Activated CD8-positive, alpha-beta memory T cell treated with anti-CD3 and anti-CD28 coated beads, Interleukin-2, amount 10 ng/mL, durations not matched to agents 7 days and 5 days (primary cell): ENCODE data around the gene OMP. TPM values are rescaled to one million over a fixed set of nuclear protein-coding genes. Genes with fewer than 3 reads are reported as not detected.

Source experiments
- ATAC-seq: fragments of 150-1000 bp; cut with Tn5 transposase; one replicate; pipeline ENCODE4 v1.10.0; 2021; ENCODE audit warnings: moderate library complexity
- CTCF ChIA-PET: fragments of 350-600 bp; sonication (Branson Sonifier 250); formaldehyde crosslinking; loops from one replicate; lab custom pipeline; 2021; ENCODE audit warnings: antibody characterized with exemption; lab: Charles Lee
- DNase-seq: peaks from one replicate; pipeline ENCODE4 v3.0.0-alpha.2; 2020
- H3K27ac Mint-ChIP-seq: one replicate; pipeline ENCODE4 v1.8.0; 2021; ENCODE audit warnings: mild to moderate bottlenecking, mixed read lengths
- H3K27me3 Mint-ChIP-seq: one replicate; pipeline ENCODE4 v1.8.0; 2021; ENCODE audit warnings: mixed read lengths
- H3K36me3 Mint-ChIP-seq: one replicate; pipeline ENCODE4 v1.8.0; 2021; ENCODE audit warnings: mild to moderate bottlenecking, mixed read lengths
- H3K4me1 Mint-ChIP-seq: one replicate; pipeline ENCODE4 v1.8.0; 2021; ENCODE audit warnings: mixed read lengths
- H3K4me3 Mint-ChIP-seq: one replicate; pipeline ENCODE4 v1.8.0; 2021; ENCODE audit warnings: mild to moderate bottlenecking, moderate library complexity, mixed read lengths
- H3K9me3 Mint-ChIP-seq: one replicate; pipeline ENCODE4 v1.8.0; 2022; ENCODE audit warnings: low read depth, mixed read lengths
- total RNA-seq, 2 experiments: library from RNA; stranded (reverse); gene quantifications; one replicate each; pipeline ENCODE4 v1.2.3, GENCODE V29; 2021

OMP gene
- total RNA-seq, 2 experiments from 2014 or later = not detected

- ATAC-seq = no peak
- H3K27ac Mint-ChIP-seq = no peak overlapping the region
- CTCF ChIA-PET = interaction anchor here (1.1 kb wide), 2 partner anchors 37 to 40 kb away, joined by 4 to 5 read pairs; no protein-coding TSS in a partner anchor
- no peaks in the 10 kb centered on the region for H3K36me3 Mint-ChIP-seq
- H3K9me3 Mint-ChIP-seq = no peaks in the 10 kb centered on the region
- DNase-seq = no peak
- H3K27me3 Mint-ChIP-seq = no peaks in the 10 kb centered on the region
- no peak overlapping the region for H3K4me3 Mint-ChIP-seq
- peaks cover 19% of the 10 kb centered on the region for H3K4me1 Mint-ChIP-seq
Measured at GRCh38 chr11:77084581-77085191, 18.0 kb upstream of the OMP start.

- H3K36me3 Mint-ChIP-seq = no peaks in the 10 kb centered on the region
- H3K27me3 Mint-ChIP-seq = no peaks in the 10 kb centered on the region
- DNase-seq (no peak), ATAC-seq (no peak)
- CTCF ChIA-PET = interaction anchor here (1.0 to 1.1 kb wide), 3 partner anchors 16 to 41 kb away, joined by 3 to 8 read pairs (median 4); no protein-coding TSS in a partner anchor
- H3K27ac Mint-ChIP-seq = no peak overlapping the region
- peaks cover 16% of the 10 kb centered on the region for H3K4me1 Mint-ChIP-seq
- H3K9me3 Mint-ChIP-seq = no peaks in the 10 kb centered on the region
- H3K4me3 Mint-ChIP-seq = no peak overlapping the region
Measured at GRCh38 chr11:77085652-77086051, 17.0 kb upstream of the OMP start.

GRCh38 chr11:77086521-77087472 lies 15.8 kb upstream of the OMP start:
- no peak overlapping the region for H3K27ac Mint-ChIP-seq
- H3K9me3 Mint-ChIP-seq = no peaks in the 10 kb centered on the region
- DNase-seq = no peak
- H3K4me1 Mint-ChIP-seq = peaks cover 21% of the 10 kb centered on the region
- no peak overlapping the region for H3K4me3 Mint-ChIP-seq
- no peaks in the 10 kb centered on the region for H3K27me3 Mint-ChIP-seq
- H3K36me3 Mint-ChIP-seq = no peaks in the 10 kb centered on the region
- no peak for ATAC-seq
- CTCF ChIA-PET = interaction anchor here (1.0 to 1.1 kb wide), 3 partner anchors 15 to 39 kb away, joined by 3 to 8 read pairs (median 5); no protein-coding TSS in a partner anchor

- Mint-ChIP-seq H3K36me3 (no peaks in the 10 kb centered on the region), H3K4me3 (no peak overlapping the region), H3K27ac (no peak overlapping the region), H3K4me1 (peaks cover 13% of the 10 kb centered on the region), H3K9me3 (no peaks in the 10 kb centered on the region), H3K27me3 (no peaks in the 10 kb centered on the region)
- CTCF ChIA-PET = interaction anchor here (1.1 to 4.2 kb wide), 2 partner anchors 40 to 43 kb away, joined by 5 to 30 read pairs; no protein-coding TSS in a partner anchor
- ATAC-seq (no peak), DNase-seq (no peak)
Measured at GRCh38 chr11:77087723-77088225, 14.9 kb upstream of the OMP start.

GRCh38 chr11:77088236-77089003 lies 14.2 kb upstream of the OMP start:
- DNase-seq (no peak), ATAC-seq (no peak)
- Mint-ChIP-seq H3K36me3 (no peaks in the 10 kb centered on the region), H3K27me3 (no peaks in the 10 kb centered on the region), H3K27ac (no peak overlapping the region), H3K4me3 (no peak overlapping the region), H3K9me3 (no peaks in the 10 kb centered on the region), H3K4me1 (peaks cover 8% of the 10 kb centered on the region)
- CTCF ChIA-PET = interaction anchor here (0.7 to 4.4 kb wide), 5 partner anchors 9 to 43 kb away, joined by 3 to 118 read pairs (median 29); no protein-coding TSS in a partner anchor

- H3K27ac Mint-ChIP-seq = no peak overlapping the region
- peaks cover 6% of the 10 kb centered on the region for H3K4me1 Mint-ChIP-seq
- H3K27me3 Mint-ChIP-seq = no peaks in the 10 kb centered on the region
- H3K9me3 Mint-ChIP-seq = no peaks in the 10 kb centered on the region
- DNase-seq (no peak), ATAC-seq (no peak)
- no peak overlapping the region for H3K4me3 Mint-ChIP-seq
- CTCF ChIA-PET = interaction anchor here (0.7 to 4.4 kb wide), 7 partner anchors 9 to 44 kb away, joined by 3 to 118 read pairs (median 17); no protein-coding TSS in a partner anchor
- no peaks in the 10 kb centered on the region for H3K36me3 Mint-ChIP-seq
Measured at GRCh38 chr11:77089004-77089545, 13.6 kb upstream of the OMP start.

GRCh38 chr11:77090046-77090372 lies 12.6 kb upstream of the OMP start:
- ATAC-seq (no peak), DNase-seq (no peak)
- H3K27ac Mint-ChIP-seq = no peak overlapping the region
- H3K4me3 Mint-ChIP-seq = no peak overlapping the region
- H3K36me3 Mint-ChIP-seq = no peaks in the 10 kb centered on the region
- no peaks in the 10 kb centered on the region for H3K9me3 Mint-ChIP-seq
- H3K4me1 Mint-ChIP-seq = peaks cover 6% of the 10 kb centered on the region
- no peaks in the 10 kb centered on the region for H3K27me3 Mint-ChIP-seq
- CTCF ChIA-PET = interaction anchor here (1.1 to 4.8 kb wide), 12 partner anchors 9 to 170 kb away, joined by 3 to 118 read pairs (median 16); partner anchors contain the start of gene CAPN5

GRCh38 chr11:77090373-77091111 lies 12.1 kb upstream of the OMP start:
- H3K4me1 Mint-ChIP-seq = peaks cover 6% of the 10 kb centered on the region
- H3K4me3 Mint-ChIP-seq = no peak overlapping the region
- no peaks in the 10 kb centered on the region for H3K27me3 Mint-ChIP-seq
- no peaks in the 10 kb centered on the region for H3K9me3 Mint-ChIP-seq
- no peaks in the 10 kb centered on the region for H3K36me3 Mint-ChIP-seq
- DNase-seq = no peak
- CTCF ChIA-PET = interaction anchor here (1.0 to 4.8 kb wide), 33 partner anchors 9 to 292 kb away, joined by 3 to 118 read pairs (median 7); partner anchors contain the start of genes CAPN5 and OMP
- peak; percentile 21 for ATAC-seq
- no peak overlapping the region for H3K27ac Mint-ChIP-seq

GRCh38 chr11:77091146-77091940 lies 11.3 kb upstream of the OMP start:
- Mint-ChIP-seq H3K4me1 (peaks cover 6% of the 10 kb centered on the region), H3K27me3 (no peaks in the 10 kb centered on the region), H3K36me3 (no peaks in the 10 kb centered on the region), H3K9me3 (no peaks in the 10 kb centered on the region), H3K27ac (no peak overlapping the region), H3K4me3 (no peak overlapping the region)
- DNase-seq (peak; percentile 88), ATAC-seq (peak; percentile 95)
- CTCF ChIA-PET = interaction anchor here (0.6 to 4.8 kb wide), 41 partner anchors 10 to 903 kb away, joined by 3 to 118 read pairs (median 4); partner anchors contain the start of genes CAPN5, INTS4 and OMP

GRCh38 chr11:77092382-77092781 lies 10.3 kb upstream of the OMP start:
- Mint-ChIP-seq H3K36me3 (no peaks in the 10 kb centered on the region), H3K27me3 (no peaks in the 10 kb centered on the region), H3K9me3 (no peaks in the 10 kb centered on the region), H3K27ac (no peak overlapping the region), H3K4me1 (peaks cover 6% of the 10 kb centered on the region), H3K4me3 (no peak overlapping the region)
- DNase-seq = no peak
- ATAC-seq = no peak
- CTCF ChIA-PET = interaction anchor here (1.2 to 4.8 kb wide), 17 partner anchors 11 to 190 kb away, joined by 3 to 118 read pairs (median 12); no protein-coding TSS in a partner anchor
